ENCODE results near the gene ELFN1.

GRCh38 chr7:1700536-1701333 is 30.7 kb downstream of the ELFN1 start:
- TF ChIP-seq, protein P1, sequence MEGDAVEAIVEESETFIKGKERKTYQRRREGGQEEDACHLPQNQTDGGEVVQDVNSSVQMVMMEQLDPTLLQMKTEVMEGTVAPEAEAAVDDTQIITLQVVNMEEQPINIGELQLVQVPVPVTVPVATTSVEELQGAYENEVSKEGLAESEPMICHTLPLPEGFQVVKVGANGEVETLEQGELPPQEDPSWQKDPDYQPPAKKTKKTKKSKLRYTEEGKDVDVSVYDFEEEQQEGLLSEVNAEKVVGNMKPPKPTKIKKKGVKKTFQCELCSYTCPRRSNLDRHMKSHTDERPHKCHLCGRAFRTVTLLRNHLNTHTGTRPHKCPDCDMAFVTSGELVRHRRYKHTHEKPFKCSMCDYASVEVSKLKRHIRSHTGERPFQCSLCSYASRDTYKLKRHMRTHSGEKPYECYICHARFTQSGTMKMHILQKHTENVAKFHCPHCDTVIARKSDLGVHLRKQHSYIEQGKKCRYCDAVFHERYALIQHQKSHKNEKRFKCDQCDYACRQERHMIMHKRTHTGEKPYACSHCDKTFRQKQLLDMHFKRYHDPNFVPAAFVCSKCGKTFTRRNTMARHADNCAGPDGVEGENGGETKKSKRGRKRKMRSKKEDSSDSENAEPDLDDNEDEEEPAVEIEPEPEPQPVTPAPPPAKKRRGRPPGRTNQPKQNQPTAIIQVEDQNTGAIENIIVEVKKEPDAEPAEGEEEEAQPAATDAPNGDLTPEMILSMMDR (conservative IDR thresholded peaks at IDR 0.05; ENCODE audit: low read depth, low read length), result no peak
- TF ChIP-seq EZH2phosphoT487 (IDR thresholded peaks at IDR 0.05; ENCODE audit: borderline replicate concordance, low read length), result no peak
- TF ChIP-seq EZH2 (IDR thresholded peaks at IDR 0.05; ENCODE audit: low read length, unreplicated experiment), result no peak
